ENCODE measurements around the gene SEMA3D. TPM values are rescaled to one million over a fixed set of nuclear protein-coding genes. Genes with fewer than 3 reads are reported as not detected.

Gene SEMA3D
- total and polyA plus RNA-seq, 2 of the 13 experiments (the other 11 are each of a cell fraction or from before 2014, with no cell fraction given), result 0.07 TPM; not detected in 1

GRCh38 chr7:85186521-85187241, at the start of gene SEMA3D (continued):
- TF ChIP-seq, protein P1, sequence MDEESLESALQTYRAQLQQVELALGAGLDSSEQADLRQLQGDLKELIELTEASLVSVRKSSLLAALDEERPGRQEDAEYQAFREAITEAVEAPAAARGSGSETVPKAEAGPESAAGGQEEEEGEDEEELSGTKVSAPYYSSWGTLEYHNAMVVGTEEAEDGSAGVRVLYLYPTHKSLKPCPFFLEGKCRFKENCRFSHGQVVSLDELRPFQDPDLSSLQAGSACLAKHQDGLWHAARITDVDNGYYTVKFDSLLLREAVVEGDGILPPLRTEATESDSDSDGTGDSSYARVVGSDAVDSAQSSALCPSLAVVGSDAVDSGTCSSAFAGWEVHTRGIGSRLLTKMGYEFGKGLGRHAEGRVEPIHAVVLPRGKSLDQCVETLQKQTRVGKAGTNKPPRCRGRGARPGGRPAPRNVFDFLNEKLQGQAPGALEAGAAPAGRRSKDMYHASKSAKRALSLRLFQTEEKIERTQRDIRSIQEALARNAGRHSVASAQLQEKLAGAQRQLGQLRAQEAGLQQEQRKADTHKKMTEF (CRISPR knock-in tag; IDR thresholded peaks at IDR 0.05), result peak; percentile 48; the same call in 1 of the 2 replicates
- TF ChIP-seq RAD21 (CRISPR knock-in tag; IDR thresholded peaks at IDR 0.05) (peak; percentile 72), KLF13 (CRISPR knock-in tag; IDR thresholded peaks at IDR 0.05) (no peak), TBX2 (CRISPR knock-in tag; IDR thresholded peaks at IDR 0.05; ENCODE audit: borderline replicate concordance) (peak; percentile 35; the same call in 1 of the 2 replicates), ZNF772 (CRISPR knock-in tag; IDR thresholded peaks at IDR 0.05) (0 out of 2 replicates have a peak, but pooled peaks have one; percentile 52), HNRNPLL (IDR thresholded peaks at IDR 0.05; ENCODE audit: low read depth, low read length, poor library complexity, severe bottlenecking) (peak; percentile 20), GABPB1 (CRISPR knock-in tag; IDR thresholded peaks at IDR 0.05) (peak; percentile 48; the same call in 1 of the 2 replicates), IRF2 (CRISPR knock-in tag; IDR thresholded peaks at IDR 0.05) (0 out of 2 replicates have a peak, but pooled peaks have one; percentile 20), XRCC5 (optimal IDR thresholded peaks at IDR 0.05; ENCODE audit: low read length) (peak; percentile 51), RBM39 (IDR thresholded peaks at IDR 0.05; ENCODE audit: low read depth, low read length, poor library complexity, severe bottlenecking) (peak; percentile 53), DNMT3B (CRISPR knock-in tag; conservative IDR thresholded peaks at IDR 0.05) (no peak)

DNA sequence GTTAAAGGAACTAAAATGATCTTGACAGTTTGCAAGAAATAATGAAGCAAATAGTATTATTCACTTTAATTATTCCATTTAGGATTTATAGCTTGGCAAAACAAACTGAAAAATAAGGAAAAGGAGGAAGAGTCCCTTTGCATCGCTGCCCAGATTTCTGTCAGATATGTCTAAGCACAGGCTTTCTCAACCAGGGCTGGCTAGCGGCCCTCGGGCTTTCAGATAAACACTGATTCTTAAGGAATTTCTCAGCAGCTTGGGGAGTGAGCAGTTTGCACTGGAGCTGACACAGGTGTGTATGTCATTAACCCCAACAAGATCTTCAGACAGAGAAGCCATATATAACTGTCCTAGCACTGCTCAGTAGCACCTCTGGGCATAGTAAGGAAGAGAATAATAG, 47.9 kb upstream of the SEMA3D start:
- Histone ChIP-seq H3K4me2 (ENCODE audit: low read depth, low read length) (no peak overlapping the region), H3K79me2 (ENCODE audit: insufficient read depth, low read length) (no peaks in the 10 kb centered on the region), H3K36me3 (replicated peaks in 1 of 2; ENCODE audit: control insufficient read depth in 1 of 2, insufficient read depth in 2 of 2, low read length in 2 of 2) (no peaks in the 10 kb centered on the region), H3K27me3 (ENCODE audit: control insufficient read depth in 1 of 2, insufficient read depth in 2 of 2, low read length in 2 of 2) (no peaks in the 10 kb centered on the region), H2AFZ (ENCODE audit: low read length) (no peak overlapping the region), H3K9me3 (ENCODE audit: low read length) (no peaks in the 10 kb centered on the region), H3K4me1 (ENCODE audit: insufficient read depth, low read length) (no peaks in the 10 kb centered on the region), H3K9ac (ENCODE audit: insufficient read depth, low read depth, low read length) (no peak overlapping the region), H3K27ac (ENCODE audit: extremely low read length, insufficient read depth, low read length) (no peak overlapping the region), H4K20me1 (ENCODE audit: insufficient read depth, low read length) (no peaks in the 10 kb centered on the region), H3K4me3 (replicated peaks in 1 of 3; ENCODE audit: insufficient read depth in 1 of 3, low read depth in 2 of 3, low read length in 3 of 3) (no peak overlapping the region)
- no peak for DNase-seq (ENCODE audit: low spot score)
- ChIA-PET POLR2A (no interaction called here), CTCF (ENCODE audit: low intra/inter-chr PET ratio, low total read pairs) (no interaction called here)
- in situ Hi-C loops (cut with HindIII; ENCODE audit: extremely low pct_ligation_motif_present, low pct_unique_long_range_greater_than_20kb), result no loop called here
- intact Hi-C loops (cut with micrococcal nuclease; ENCODE audit: unreplicated experiment), result no loop called here
- 0% methylated on average over 3 of the region's 3 CpGs for WGBS (ENCODE audit: low lambda C conversion rate)
- no TSS peak for BruUV-seq (replicated peaks)
- no peak for TF ChIP-seq ZBTB2 (CRISPR knock-in tag; IDR thresholded peaks at IDR 0.05; ENCODE audit: low read depth)
- TF ChIP-seq, protein P2, sequence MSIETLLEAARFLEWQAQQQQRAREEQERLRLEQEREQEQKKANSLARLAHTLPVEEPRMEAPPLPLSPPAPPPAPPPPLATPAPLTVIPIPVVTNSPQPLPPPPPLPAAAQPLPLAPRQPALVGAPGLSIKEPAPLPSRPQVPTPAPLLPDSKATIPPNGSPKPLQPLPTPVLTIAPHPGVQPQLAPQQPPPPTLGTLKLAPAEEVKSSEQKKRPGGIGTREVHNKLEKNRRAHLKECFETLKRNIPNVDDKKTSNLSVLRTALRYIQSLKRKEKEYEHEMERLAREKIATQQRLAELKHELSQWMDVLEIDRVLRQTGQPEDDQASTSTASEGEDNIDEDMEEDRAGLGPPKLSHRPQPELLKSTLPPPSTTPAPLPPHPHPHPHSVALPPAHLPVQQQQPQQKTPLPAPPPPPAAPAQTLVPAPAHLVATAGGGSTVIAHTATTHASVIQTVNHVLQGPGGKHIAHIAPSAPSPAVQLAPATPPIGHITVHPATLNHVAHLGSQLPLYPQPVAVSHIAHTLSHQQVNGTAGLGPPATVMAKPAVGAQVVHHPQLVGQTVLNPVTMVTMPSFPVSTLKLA (IDR thresholded peaks at IDR 0.05), result no peak
- no peak for TF ChIP-seq ZNF335 (CRISPR knock-in tag; IDR thresholded peaks at IDR 0.05)
- no peak for TF ChIP-seq ZNF180 (CRISPR knock-in tag; IDR thresholded peaks at IDR 0.05; ENCODE audit: borderline replicate concordance, low read depth)
- TF ChIP-seq KLF9 (CRISPR knock-in tag; IDR thresholded peaks at IDR 0.05; ENCODE audit: low read depth), result no peak
- TF ChIP-seq TAF1 (CRISPR knock-in tag; IDR thresholded peaks at IDR 0.05), result no peak
- FAIRE-seq, result no peak
- no peak for ATAC-seq
